Adrenal gland (tissue), 12 donors: ENCODE data around the gene TTC33. TPM values are rescaled to one million over a fixed set of nuclear protein-coding genes. Genes with fewer than 3 reads are reported as not detected.

Source experiments
- DNase-seq, 7 donors: peaks; one replicate each; pipeline ENCODE4 v3.0.0-alpha.2; 2019 to 2020
- H3K27ac ChIP-seq, 5 donors: fragments of 200-600 bp; sonication (generic) in 4 of 5; 1 replicate in 3 of 5; 2 replicates in 2 of 5; pipeline versions ENCODE4 v1.5.1 to v1.8.0; 2016 to 2020; ENCODE audit warnings: mild to moderate bottlenecking in 1 of 5
- H3K27me3 ChIP-seq: fragments of 200-600 bp; 2 replicates; pipeline ENCODE4 v1.8.0; 2021
- H3K36me3 ChIP-seq, 2 donors: fragments of 200-600 bp; replicated peaks in 1 of 2; 1 replicate in 1 of 2; 2 replicates in 1 of 2; pipeline versions ENCODE4 v1.5.1 to v1.8.0; 2018 to 2022
- H3K4me1 ChIP-seq, 2 donors: fragments of 200-600 bp; replicated peaks in 1 of 2; 1 replicate in 1 of 2; 2 replicates in 1 of 2; pipeline versions ENCODE4 v1.5.1 to v1.8.0; 2018 to 2021
- H3K4me3 ChIP-seq, 4 donors: fragments of 200-600 bp; sonication (generic) in 3 of 4; one replicate each; pipeline ENCODE4 v1.5.1; 2016 to 2018
- H3K9me3 ChIP-seq, 3 donors: fragments of 200-600 bp; sonication (generic) in 1 of 3; replicated peaks in 1 of 3; 1 replicate in 2 of 3; 2 replicates in 1 of 3; pipeline versions ENCODE4 v1.5.1 to v1.8.0; 2016 to 2021
- CTCF ChIP-seq, 6 experiments: fragments of 450-650 bp in 4 of 6; fragments of 200-600 bp in 2 of 6; sonication (generic) in 1 of 6; IDR thresholded peaks; 1 replicate in 5 of 6; 2 replicates in 1 of 6; pipeline versions ENCODE4 v1.5.1 to v1.8.0; 2016 to 2021; ENCODE audit warnings: antibody characterized with exemption in 6 of 6, mild to moderate bottlenecking in 2 of 6, moderate library complexity in 1 of 6
- POLR2A ChIP-seq, 2 donors: fragments of 450-650 bp; IDR thresholded peaks; one replicate each; pipeline ENCODE4 v1.6.1; 2017; ENCODE audit warnings: antibody characterized with exemption in 2 of 2, mild to moderate bottlenecking in 2 of 2, moderate library complexity in 1 of 2
- WGBS, 4 donors: extraction: QIAGEN DNeasy Blood & Tissue Kit in 2 of 4; methylation state at CpG; one replicate each; pipeline versions ENCODE4 v1.1.5 to v1.1.7; 2013 to 2017; 5-methylcytosine and 5-hydroxymethylcytosine counted together
- intact Hi-C, 2 donors: fragments of 100-400 bp; cut with DNase I; formaldehyde crosslinking; loops; one replicate each; pipeline versions ENCODE4 v1.14.1 to v1.15.0; 2022 to 2023
- polyA plus RNA-seq, 3 donors: library from polyadenylated mRNA; stranded (reverse); fragments of 200-250 nt in 2 of 3; fragments of 350-450 nt in 1 of 3; fragmentation: Illumina TruSeq in 1 of 3; extraction: RNeasy Lipid Tissue Mini Kit (QIAGEN cat#74804) in 1 of 3; gene quantifications; one replicate each; pipeline ENCODE4 v1.2.3, GENCODE V29; 2013 to 2014
- total RNA-seq, 9 donors: library from RNA; depleted of rRNA in 4 of 9; stranded (reverse); fragments of >200 nt in 4 of 9; fragments of 120-200 nt in 1 of 9; fragmentation: NEBNext Ultra II Directional in 1 of 9; extraction: Animal tissue kit (Norgen Biotek cat#: 25700) in 1 of 9; gene quantifications; one replicate each; pipeline versions ENCODE4 v1.1.0 to v1.2.4, GENCODE V29; 2013 to 2023
- donor health status: healthy with polysubstance abuse.
- donor health status: Bipolar disorder and iron deficiency.
- donor health status: DM: yes; HTN: yes; CAD: no.
- donor health status: DM: no; HTN: no; CAD: no.
- donor health status: DM: no; HTN: no; CAD: no.
- donor health status: DM: yes; HTN: yes; CAD: no.

The TTC33 gene
- total and polyA plus RNA-seq, 12 donors: 5.8 to 33.5 (median 15.3) TPM

GRCh38 chr5:40555886-40556285, 199.9 kb downstream of the TTC33 start:
- H3K9me3 ChIP-seq: no peaks in the 10 kb centered on the region
- TF ChIP-seq CTCF (IDR thresholded peaks at IDR 0.05) (no peak), POLR2A (IDR thresholded peaks at IDR 0.05) (no peak)
- H3K27me3 ChIP-seq: no peaks in the 10 kb centered on the region
- intact Hi-C loops: no loop called here
- no peak overlapping the region for H3K4me3 ChIP-seq
- H3K36me3 ChIP-seq: no peaks in the 10 kb centered on the region
- H3K27ac ChIP-seq: no peak overlapping the region
- no peak for DNase-seq
- no peaks in the 10 kb centered on the region for H3K4me1 ChIP-seq
- 68 to 94% (median 81%) methylated on average over 1 of the region's 1 CpG for WGBS, 4 donors

- no peak for TF ChIP-seq POLR2A (IDR thresholded peaks at IDR 0.05)
- no peaks in the 10 kb centered on the region for H3K27me3 ChIP-seq
- no peak overlapping the region for H3K4me3 ChIP-seq
- H3K27ac ChIP-seq: no peak overlapping the region
- no peaks in the 10 kb centered on the region for H3K36me3 ChIP-seq
- intact Hi-C loops: no loop called here
- 41 to 79% (median 64%) methylated on average over 1 of the region's 1 CpG for WGBS, 4 donors
- H3K4me1 ChIP-seq: no peaks in the 10 kb centered on the region
- no peaks in the 10 kb centered on the region for H3K9me3 ChIP-seq
- no peak for DNase-seq
Measured at GRCh38 chr5:40554813-40555212, 200.9 kb downstream of the TTC33 start.

- H3K27me3 ChIP-seq: no peaks in the 10 kb centered on the region
- no peak overlapping the region for H3K4me3 ChIP-seq
- no peaks in the 10 kb centered on the region for H3K36me3 ChIP-seq
- WGBS, 4 donors: 77 to 94% (median 91%) methylated on average over 1 of the region's 1 CpG
- H3K27ac ChIP-seq: no peak overlapping the region
- no peak for DNase-seq
- no peak for TF ChIP-seq CTCF (IDR thresholded peaks at IDR 0.05)
- no peak for TF ChIP-seq POLR2A (IDR thresholded peaks at IDR 0.05)
- H3K9me3 ChIP-seq: no peaks in the 10 kb centered on the region
- intact Hi-C loops: no loop called here
- no peaks in the 10 kb centered on the region for H3K4me1 ChIP-seq
Measured at GRCh38 chr5:40554054-40554453, 201.7 kb downstream of the TTC33 start.

GRCh38 chr5:40552981-40553380, 202.8 kb downstream of the TTC33 start:
- Histone ChIP-seq H3K9me3 (no peaks in the 10 kb centered on the region), H3K27ac (no peak overlapping the region), H3K36me3 (no peaks in the 10 kb centered on the region), H3K4me1 (no peaks in the 10 kb centered on the region), H3K4me3 (no peak overlapping the region), H3K27me3 (no peaks in the 10 kb centered on the region)
- no peak for TF ChIP-seq POLR2A (IDR thresholded peaks at IDR 0.05)
- TF ChIP-seq CTCF (IDR thresholded peaks at IDR 0.05): no peak
- no peak for DNase-seq
- intact Hi-C loops: no loop called here
- 61 to 88% (median 79%) methylated on average over 2 to 3 of the region's 3 CpGs for WGBS, 4 donors
